MM.1S (cell line): ENCODE data around the gene GDF3.

Source experiments
- EZH2 ChIP-seq: fragments of 300-600 bp; sonication (generic); optimal IDR thresholded peaks from 2 replicates; pipeline ENCODE3; 2017; ENCODE audit warnings: low read depth, mild to moderate bottlenecking, antibody characterized with exemption, low read length, mixed read lengths
- EZH2phosphoT487 ChIP-seq: fragments of 300-600 bp; sonication (generic); IDR thresholded peaks from 2 replicates; pipeline ENCODE4 v1.6.1; 2018; ENCODE audit warnings: antibody characterized with exemption, low read length
- TF ChIP-seq, protein P1 (sequence below): fragments of 300-600 bp; sonication (generic); IDR thresholded peaks from 2 replicates; pipeline ENCODE4 v1.5.1; 2016; ENCODE audit warnings: antibody characterized with exemption, low read length, mixed read lengths

DNA sequence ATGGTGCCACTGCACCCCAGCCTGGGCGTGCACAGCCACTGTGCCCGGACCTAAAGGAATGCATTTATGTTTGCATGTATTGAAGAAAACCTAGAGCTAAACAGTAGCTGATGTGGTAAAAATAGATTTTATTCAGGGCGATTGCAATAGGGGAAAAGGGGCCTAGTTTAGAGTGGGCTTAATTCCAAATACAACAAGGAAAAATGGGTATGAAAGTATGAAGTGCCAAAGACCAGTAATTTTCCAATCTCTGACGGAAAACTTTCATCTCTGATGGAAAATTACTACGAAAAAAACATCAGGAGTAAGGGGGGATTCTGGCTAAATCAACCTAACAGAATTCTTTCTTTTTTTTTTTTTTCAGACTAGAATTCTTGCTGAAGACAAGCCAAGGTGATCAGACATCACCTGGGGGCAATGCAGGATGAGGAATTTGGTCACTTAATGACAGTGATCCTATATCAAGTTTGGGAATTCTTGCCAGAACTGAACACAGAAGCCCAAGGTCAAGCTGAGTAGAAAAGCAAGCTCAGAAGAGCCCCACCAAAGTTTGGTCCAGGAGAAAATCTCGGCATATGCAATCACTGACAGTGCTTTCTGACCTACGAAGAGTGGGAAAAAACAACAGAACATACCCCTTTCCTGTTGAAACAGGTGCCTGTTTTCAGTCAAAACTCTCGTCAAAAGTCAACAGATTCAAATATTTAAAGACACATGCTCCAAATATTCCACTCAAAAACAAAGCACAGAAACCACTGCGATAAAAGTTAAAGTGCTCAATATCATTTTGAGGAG lies 16.1 kb downstream of the GDF3 start:
- TF ChIP-seq, protein P1, sequence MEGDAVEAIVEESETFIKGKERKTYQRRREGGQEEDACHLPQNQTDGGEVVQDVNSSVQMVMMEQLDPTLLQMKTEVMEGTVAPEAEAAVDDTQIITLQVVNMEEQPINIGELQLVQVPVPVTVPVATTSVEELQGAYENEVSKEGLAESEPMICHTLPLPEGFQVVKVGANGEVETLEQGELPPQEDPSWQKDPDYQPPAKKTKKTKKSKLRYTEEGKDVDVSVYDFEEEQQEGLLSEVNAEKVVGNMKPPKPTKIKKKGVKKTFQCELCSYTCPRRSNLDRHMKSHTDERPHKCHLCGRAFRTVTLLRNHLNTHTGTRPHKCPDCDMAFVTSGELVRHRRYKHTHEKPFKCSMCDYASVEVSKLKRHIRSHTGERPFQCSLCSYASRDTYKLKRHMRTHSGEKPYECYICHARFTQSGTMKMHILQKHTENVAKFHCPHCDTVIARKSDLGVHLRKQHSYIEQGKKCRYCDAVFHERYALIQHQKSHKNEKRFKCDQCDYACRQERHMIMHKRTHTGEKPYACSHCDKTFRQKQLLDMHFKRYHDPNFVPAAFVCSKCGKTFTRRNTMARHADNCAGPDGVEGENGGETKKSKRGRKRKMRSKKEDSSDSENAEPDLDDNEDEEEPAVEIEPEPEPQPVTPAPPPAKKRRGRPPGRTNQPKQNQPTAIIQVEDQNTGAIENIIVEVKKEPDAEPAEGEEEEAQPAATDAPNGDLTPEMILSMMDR: no peak
- no peak for TF ChIP-seq EZH2
- no peak for TF ChIP-seq EZH2phosphoT487
